ENCODE data around the gene GID8. TPM values are rescaled to one million over a fixed set of nuclear protein-coding genes. Genes with fewer than 3 reads are reported as not detected.
A peak's percentile ranks its signal among the peaks of the same experiment; 100 is the strongest.

Gene GID8
- total RNA-seq, 4 donors from 2014 or later: 23.4 to 33.4 (median 29.7) TPM

- WGBS, 2 donors: 91 to 93% methylated on average over 11 of the region's 11 CpGs
- Histone ChIP-seq H3K36me3 (peaks cover 0 to 48% (median 0%) of the 10 kb centered on the region in 3 donors), H3K4me1 (peaks cover 3 to 30% (median 24%) of the 10 kb centered on the region in 4 donors), H3K27me3 (no peaks in the 10 kb centered on the region), H3K27ac (peak overlapping the region in 2 of 4 donors; percentile 89 to 94), H3K4me3 (no peak overlapping the region), H3K9me3 (no peaks in the 10 kb centered on the region)
- TF ChIP-seq POLR2A (IDR thresholded peaks at IDR 0.05): no peak
- TF ChIP-seq EP300 (IDR thresholded peaks at IDR 0.05): no peak
- no peak for TF ChIP-seq CTCF (IDR thresholded peaks at IDR 0.05)
- no peak for DNase-seq (ENCODE audit: low spot score in 2 of 2)
Observed at GRCh38 chr20:62951143-62951895, 13.4 kb downstream of the GID8 start.

- WGBS, 2 donors: 86 to 92% methylated on average over 8 of the region's 8 CpGs
- H3K27ac ChIP-seq: peak overlapping the region in 3 of 4 donors; percentile 82 to 94 (median 89)
Observed at GRCh38 chr20:62951896-62952372, 14.0 kb downstream of the GID8 start.

GRCh38 chr20:62952373-62952967 lies 14.5 kb downstream of the GID8 start, which contains the start of gene SLC17A9:
Gene SLC17A9 (plus strand): TSS chr20:62952709. CDS start chr20:62952831, 122 bp downstream.
- no peak for TF ChIP-seq POLR2A (IDR thresholded peaks at IDR 0.05)
- TF ChIP-seq CTCF (IDR thresholded peaks at IDR 0.05): peak in 1 of 5 experiments; percentile 22
- TF ChIP-seq EP300 (IDR thresholded peaks at IDR 0.05): peak in 1 of 2 donors; percentile 10
- peak within 1 kb of the TSS; percentile 66 to 94 (median 86) for H3K27ac ChIP-seq
- peaks cover 0 to 43% (median 0%) of the 10 kb centered on the region in 3 donors for H3K36me3 ChIP-seq
- DNase-seq (ENCODE audit: low spot score in 2 of 2): peak; percentile 34 to 43
- H3K27me3 ChIP-seq: no peaks in the 10 kb centered on the region
- H3K4me3 ChIP-seq: peak within 1 kb of the TSS; percentile 18 to 38 (median 32)
- H3K4me1 ChIP-seq: peaks cover 3 to 30% (median 24%) of the 10 kb centered on the region in 4 donors
- WGBS, 2 donors: 8 to 9% methylated on average over 18 to 22 of the region's 37 CpGs
- no peaks in the 10 kb centered on the region for H3K9me3 ChIP-seq

More at GRCh38 chr20:62951896-62952372, 14.0 kb downstream of the GID8 start:
- Histone ChIP-seq H3K27me3 (no peaks in the 10 kb centered on the region), H3K4me3 (peak overlapping the region in 3 of 4 donors; percentile 31 to 38 (median 32)), H3K4me1 (peaks cover 3 to 30% (median 24%) of the 10 kb centered on the region in 4 donors), H3K36me3 (peaks cover 0 to 43% (median 0%) of the 10 kb centered on the region in 3 donors), H3K9me3 (no peaks in the 10 kb centered on the region)
- DNase-seq (ENCODE audit: low spot score in 2 of 2): no peak
- TF ChIP-seq POLR2A (IDR thresholded peaks at IDR 0.05) (no peak), EP300 (IDR thresholded peaks at IDR 0.05) (no peak), CTCF (IDR thresholded peaks at IDR 0.05) (no peak)

- no peak for DNase-seq (ENCODE audit: low spot score in 2 of 2)
- Histone ChIP-seq H3K4me1 (peaks cover 3 to 30% (median 24%) of the 10 kb centered on the region in 4 donors), H3K36me3 (peaks cover 0 to 39% (median 0%) of the 10 kb centered on the region in 3 donors), H3K27ac (peak overlapping the region; percentile 66 to 94 (median 86)), H3K9me3 (no peaks in the 10 kb centered on the region), H3K27me3 (no peaks in the 10 kb centered on the region), H3K4me3 (peak overlapping the region; percentile 18 to 38 (median 32))
- TF ChIP-seq POLR2A (IDR thresholded peaks at IDR 0.05) (no peak), EP300 (IDR thresholded peaks at IDR 0.05) (no peak), CTCF (IDR thresholded peaks at IDR 0.05) (no peak)
- 64 to 72% methylated on average over 12 of the region's 19 CpGs for WGBS, 2 donors
Observed at GRCh38 chr20:62952968-62953838, 15.3 kb downstream of the GID8 start.
